Measurements from ENCODE around the gene ZNF581. TPM values are rescaled to one million over a fixed set of nuclear protein-coding genes. Genes with fewer than 3 reads are reported as not detected.

ZNF581 gene
- total RNA-seq, 1 donor from 2014 or later = 22.7 TPM

- TF ChIP-seq, protein P1, sequence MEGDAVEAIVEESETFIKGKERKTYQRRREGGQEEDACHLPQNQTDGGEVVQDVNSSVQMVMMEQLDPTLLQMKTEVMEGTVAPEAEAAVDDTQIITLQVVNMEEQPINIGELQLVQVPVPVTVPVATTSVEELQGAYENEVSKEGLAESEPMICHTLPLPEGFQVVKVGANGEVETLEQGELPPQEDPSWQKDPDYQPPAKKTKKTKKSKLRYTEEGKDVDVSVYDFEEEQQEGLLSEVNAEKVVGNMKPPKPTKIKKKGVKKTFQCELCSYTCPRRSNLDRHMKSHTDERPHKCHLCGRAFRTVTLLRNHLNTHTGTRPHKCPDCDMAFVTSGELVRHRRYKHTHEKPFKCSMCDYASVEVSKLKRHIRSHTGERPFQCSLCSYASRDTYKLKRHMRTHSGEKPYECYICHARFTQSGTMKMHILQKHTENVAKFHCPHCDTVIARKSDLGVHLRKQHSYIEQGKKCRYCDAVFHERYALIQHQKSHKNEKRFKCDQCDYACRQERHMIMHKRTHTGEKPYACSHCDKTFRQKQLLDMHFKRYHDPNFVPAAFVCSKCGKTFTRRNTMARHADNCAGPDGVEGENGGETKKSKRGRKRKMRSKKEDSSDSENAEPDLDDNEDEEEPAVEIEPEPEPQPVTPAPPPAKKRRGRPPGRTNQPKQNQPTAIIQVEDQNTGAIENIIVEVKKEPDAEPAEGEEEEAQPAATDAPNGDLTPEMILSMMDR (IDR thresholded peaks at IDR 0.05) = no peak
- peak overlapping the region; percentile 56 for H3K4me3 ChIP-seq
- H3K27ac ChIP-seq = peak overlapping the region; percentile 89
- no peaks in the 10 kb centered on the region for H3K9me3 ChIP-seq
- ATAC-seq = no peak
- H3K36me3 ChIP-seq = peaks cover 10% of the 10 kb centered on the region
- intact Hi-C loops (cut with DNase I) = no loop called here
- H3K4me1 ChIP-seq = peaks cover 26% of the 10 kb centered on the region
- no peaks in the 10 kb centered on the region for H3K27me3 ChIP-seq (ENCODE audit: low read depth)
- DNase-seq = no peak
Measured at GRCh38 chr19:55625004-55625326, 18.5 kb upstream of the ZNF581 start.

- peaks cover 16% of the 10 kb centered on the region for H3K4me1 ChIP-seq
- H3K4me3 ChIP-seq = no peak overlapping the region
- no peak for DNase-seq
- ATAC-seq = no peak
- no peaks in the 10 kb centered on the region for H3K9me3 ChIP-seq
- intact Hi-C loops (cut with DNase I) = no loop called here
- peaks cover 10% of the 10 kb centered on the region for H3K36me3 ChIP-seq
- H3K27me3 ChIP-seq (ENCODE audit: low read depth) = no peaks in the 10 kb centered on the region
- TF ChIP-seq, protein P1 (IDR thresholded peaks at IDR 0.05) = no peak
- no peak overlapping the region for H3K27ac ChIP-seq
Measured at GRCh38 chr19:55626350-55626749, 17.1 kb upstream of the ZNF581 start.

GRCh38 chr19:55632463-55632834, 11.0 kb upstream of the ZNF581 start:
- TF ChIP-seq, protein P1 (IDR thresholded peaks at IDR 0.05) = peak; percentile 87
- no peak overlapping the region for H3K4me3 ChIP-seq
- DNase-seq (peak; percentile 68), ATAC-seq (peak; percentile 82 to 86)
- H3K4me1 ChIP-seq = peaks cover 47% of the 10 kb centered on the region
- H3K36me3 ChIP-seq = no peaks in the 10 kb centered on the region
- intact Hi-C loops (cut with DNase I) = no loop called here
- no peak overlapping the region for H3K27ac ChIP-seq
- no peaks in the 10 kb centered on the region for H3K27me3 ChIP-seq (ENCODE audit: low read depth)
- no peaks in the 10 kb centered on the region for H3K9me3 ChIP-seq

DNA sequence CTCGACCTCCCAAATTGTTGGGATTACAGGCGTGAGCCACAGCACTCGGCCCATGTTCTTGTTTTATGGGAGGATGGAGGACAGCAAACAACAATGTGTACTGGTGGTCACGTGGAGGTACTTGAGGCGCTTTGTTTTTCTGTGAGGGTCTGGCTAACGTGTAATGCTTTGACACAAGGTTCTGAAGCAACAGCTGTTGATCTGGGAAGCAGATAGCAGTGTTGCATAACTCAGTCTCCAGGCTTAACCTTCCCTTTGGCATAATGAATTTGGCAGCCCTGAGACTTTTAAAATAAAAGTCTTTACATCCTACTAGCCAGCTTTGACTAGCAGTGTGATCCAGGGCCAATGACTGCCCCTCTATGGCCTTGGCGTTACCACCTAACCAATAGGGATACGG, 9.6 kb upstream of the ZNF581 start:
- TF ChIP-seq, protein P1 (IDR thresholded peaks at IDR 0.05) = no peak
- peaks cover 58% of the 10 kb centered on the region for H3K4me1 ChIP-seq
- DNase-seq = no peak
- H3K27me3 ChIP-seq (ENCODE audit: low read depth) = no peaks in the 10 kb centered on the region
- no peak for ATAC-seq
- intact Hi-C loops (cut with DNase I) = no loop called here
- no peak overlapping the region for H3K4me3 ChIP-seq
- H3K9me3 ChIP-seq = no peaks in the 10 kb centered on the region
- peak overlapping the region; percentile 99 for H3K27ac ChIP-seq
- H3K36me3 ChIP-seq = no peaks in the 10 kb centered on the region

DNA sequence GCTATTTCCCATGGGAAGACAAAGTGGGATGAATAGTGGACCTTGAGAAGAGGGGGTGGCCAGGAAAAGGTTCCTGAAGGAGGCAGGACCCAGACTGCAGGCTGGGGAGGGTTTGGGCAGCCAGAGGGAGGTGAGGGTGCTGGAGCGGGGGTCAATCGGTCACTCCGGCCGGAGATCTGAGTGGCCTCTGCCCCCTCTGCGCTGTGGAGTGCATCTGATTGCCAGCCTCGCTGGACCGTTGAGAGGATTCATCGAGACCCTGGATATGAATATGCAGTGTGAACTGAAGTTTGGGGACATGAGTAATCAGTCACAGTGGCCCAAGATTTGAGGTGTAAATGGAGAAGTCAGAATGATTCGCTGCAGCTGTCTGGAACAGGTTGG, 8.1 kb upstream of the ZNF581 start:
- Histone ChIP-seq H3K4me1 (peaks cover 73% of the 10 kb centered on the region), H3K9me3 (no peaks in the 10 kb centered on the region), H3K27ac (peak overlapping the region; percentile 99), H3K4me3 (peak overlapping the region; percentile 98), H3K36me3 (no peaks in the 10 kb centered on the region), H3K27me3 (ENCODE audit: low read depth) (no peaks in the 10 kb centered on the region)
- DNase-seq (no peak), ATAC-seq (peak in 1 of 2 donors; percentile 3)
- TF ChIP-seq, protein P1 (IDR thresholded peaks at IDR 0.05) = no peak
- intact Hi-C loops (cut with DNase I) = no loop called here

All from lower lobe of right lung (tissue), 2 donors.